Endodermal cell (in vitro differentiated cells): ENCODE data around the gene LRRC2. TPM values are rescaled to one million over a fixed set of nuclear protein-coding genes. Genes with fewer than 3 reads are reported as not detected.
"Not testable (repeated sequence)": the region's sequence is repeated elsewhere in the genome, so short reads cannot be mapped to it uniquely, and the experiment has no call there.

Experiments
- DNase-seq: peaks from one replicate; pipeline ENCODE4 v3.0.0-alpha.2; 2017
- H3K27ac ChIP-seq: 2 replicates; pipeline ENCODE4 v1.5.1; 2013; ENCODE audit warnings: mild to moderate bottlenecking, low read depth, low read length, moderate library complexity
- H3K27me3 ChIP-seq: 2 replicates; pipeline ENCODE4 v1.6.1; 2013; ENCODE audit warnings: mild to moderate bottlenecking, low read length, moderate library complexity; ENCODE audit not compliant: insufficient read depth, control insufficient read depth, poor library complexity, severe bottlenecking
- H3K36me3 ChIP-seq: 2 replicates; pipeline ENCODE4 v1.7.0; 2013; ENCODE audit warnings: mild to moderate bottlenecking, low read length, moderate library complexity; ENCODE audit not compliant: control insufficient read depth, insufficient read depth
- H3K4me1 ChIP-seq: one replicate; pipeline ENCODE4 v1.7.0; 2013; ENCODE audit warnings: low read length; ENCODE audit not compliant: control insufficient read depth, insufficient read depth
- H3K4me3 ChIP-seq: 2 replicates; pipeline ENCODE4 v1.5.1; 2013; ENCODE audit warnings: mild to moderate bottlenecking, low read length, moderate library complexity
- H3K9ac ChIP-seq: 2 replicates; pipeline ENCODE4 v1.6.1; 2013; ENCODE audit warnings: mild to moderate bottlenecking, low read length, moderate library complexity; ENCODE audit not compliant: poor library complexity, severe bottlenecking; ENCODE audit errors: extremely low read depth
- H3K9me3 ChIP-seq: 2 replicates; pipeline ENCODE4 v1.6.1; 2013; ENCODE audit warnings: mild to moderate bottlenecking, low read length, moderate library complexity; ENCODE audit not compliant: control insufficient read depth
- H3K27ac Mint-ChIP-seq: 2 replicates; pipeline ENCODE4 v1.8.0; 2020; ENCODE audit warnings: mixed read lengths
- H3K27me3 Mint-ChIP-seq: 2 replicates; pipeline ENCODE4 v1.8.0; 2021; ENCODE audit warnings: mild to moderate bottlenecking, mixed read lengths; ENCODE audit not compliant: insufficient read depth
- H3K36me3 Mint-ChIP-seq: 2 replicates; pipeline ENCODE4 v1.8.0; 2020; ENCODE audit warnings: low read depth, mixed read lengths
- H3K4me1 Mint-ChIP-seq: 2 replicates; pipeline ENCODE4 v1.8.0; 2020; ENCODE audit warnings: mixed read lengths
- H3K4me3 Mint-ChIP-seq: 2 replicates; pipeline ENCODE4 v1.8.0; 2020; ENCODE audit warnings: mild to moderate bottlenecking, moderate library complexity, mixed read lengths
- H3K9me3 Mint-ChIP-seq: 2 replicates; pipeline ENCODE4 v1.8.0; 2020; ENCODE audit warnings: mild to moderate bottlenecking, mixed read lengths
- CTCF ChIP-seq: fragments of 200-600 bp; sonication (generic); conservative IDR thresholded peaks from 2 replicates; pipeline ENCODE4 v1.5.0; 2021; ENCODE audit warnings: antibody characterized with exemption, mild to moderate bottlenecking
- WGBS, 2 experiments: methylation state at CpG; one replicate each; pipeline versions ENCODE4 v1.1.5 to v1.1.7; 2013; ENCODE audit warnings: missing lambda C conversion rate in 2 of 2, mixed read lengths in 1 of 2; ENCODE audit not compliant: insufficient coverage in 1 of 2, insufficient read length in 1 of 2; 5-methylcytosine and 5-hydroxymethylcytosine counted together
- total RNA-seq, 2 donors: library from RNA; stranded (reverse); fragmentation: NEBNext Ultra II Directional in 1 of 2; extraction: Animal tissue kit (Norgen Biotek cat#: 25700) in 1 of 2; gene quantifications; 2 replicates in 1 of 2; 3 replicates in 1 of 2; pipeline ENCODE4 v1.2.1, GENCODE V29; 2021

Gene LRRC2
- total RNA-seq, 2 donors from 2014 or later: 8.9 to 10.2 TPM

DNA sequence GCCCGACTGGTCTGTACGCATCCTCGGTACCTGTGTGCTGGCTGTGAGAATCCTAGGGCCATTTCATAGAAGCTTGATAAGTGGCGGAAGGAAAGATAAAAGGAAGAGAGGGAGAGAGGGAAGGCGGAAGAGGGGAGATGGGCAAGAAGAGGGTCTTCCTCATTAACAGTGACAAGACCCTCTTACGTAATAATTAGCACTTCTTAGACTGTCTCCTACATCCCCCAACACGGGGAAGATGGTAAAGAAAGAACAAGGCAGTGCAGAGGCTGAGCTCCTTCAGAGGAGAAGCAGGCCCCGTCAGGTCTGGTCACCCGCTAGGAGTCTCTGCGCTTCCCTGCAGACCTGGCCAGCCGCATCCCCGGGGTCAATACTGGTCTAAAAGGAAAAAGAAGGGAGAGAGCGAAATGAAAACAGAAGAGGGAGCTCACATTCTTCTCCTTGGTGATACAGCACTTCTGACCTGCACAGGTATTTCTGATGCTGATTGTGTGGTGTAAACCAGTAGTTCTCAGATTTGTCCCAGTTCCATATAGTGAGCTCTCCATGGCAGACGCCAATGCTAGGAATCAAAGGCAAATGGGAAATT is 27.3 kb upstream of the LRRC2 start:
- Mint-ChIP-seq H3K27ac (no peak overlapping the region), H3K27me3 (peaks cover 7% of the 10 kb centered on the region), H3K9me3 (peaks cover 49% of the 10 kb centered on the region), H3K4me1 (peaks cover 4% of the 10 kb centered on the region), H3K36me3 (peaks cover 18% of the 10 kb centered on the region), H3K4me3 (no peak overlapping the region)
- DNase-seq: peak; percentile 50
- Histone ChIP-seq H3K36me3 (no peaks in the 10 kb centered on the region), H3K9me3 (peaks cover 35% of the 10 kb centered on the region), H3K4me3 (no peak overlapping the region), H3K9ac (no peak overlapping the region), H3K4me1 (no peaks in the 10 kb centered on the region), H3K27me3 (no peaks in the 10 kb centered on the region), H3K27ac (no peak overlapping the region)
- TF ChIP-seq CTCF: peak; percentile 40
- 92 to 93% methylated on average over 9 to 14 of the region's 14 CpGs for WGBS, 2 experiments

DNA sequence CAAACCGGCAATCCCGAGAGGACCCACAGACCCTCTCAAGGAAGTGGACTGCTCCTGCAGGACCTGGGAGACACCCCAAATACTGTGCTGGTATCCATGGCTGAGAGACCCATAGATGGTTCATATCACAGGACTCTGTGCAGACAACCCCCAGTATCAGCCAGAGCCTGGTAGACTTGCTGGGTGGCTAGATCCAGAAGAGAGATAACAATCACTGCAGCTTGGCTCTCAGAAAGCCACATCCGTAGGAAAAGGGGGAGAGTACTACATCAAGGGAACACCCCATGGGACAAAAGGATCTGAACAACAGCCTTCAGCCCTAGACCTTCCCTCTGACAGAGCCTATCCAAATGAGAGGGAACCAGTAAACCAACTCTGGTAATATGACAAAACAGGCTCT is 21.2 kb upstream of the LRRC2 start:
- not testable (repeated sequence) for H3K4me1 ChIP-seq, H3K27me3 Mint-ChIP-seq, H3K27me3 ChIP-seq, H3K4me3 Mint-ChIP-seq, H3K9ac ChIP-seq, H3K4me3 ChIP-seq, H3K27ac ChIP-seq
- Mint-ChIP-seq H3K4me1 (peaks cover 24% of the 10 kb centered on the region), H3K36me3 (peaks cover 57% of the 10 kb centered on the region), H3K9me3 (peaks cover 61% of the 10 kb centered on the region), H3K27ac (peak overlapping the region; percentile 49)
- DNase-seq: peak; percentile 48
- Histone ChIP-seq H3K36me3 (peaks cover 37% of the 10 kb centered on the region), H3K9me3 (peaks cover 50% of the 10 kb centered on the region)
- 44 to 76% methylated on average over 2 to 3 of the region's 3 CpGs for WGBS, 2 experiments

DNA sequence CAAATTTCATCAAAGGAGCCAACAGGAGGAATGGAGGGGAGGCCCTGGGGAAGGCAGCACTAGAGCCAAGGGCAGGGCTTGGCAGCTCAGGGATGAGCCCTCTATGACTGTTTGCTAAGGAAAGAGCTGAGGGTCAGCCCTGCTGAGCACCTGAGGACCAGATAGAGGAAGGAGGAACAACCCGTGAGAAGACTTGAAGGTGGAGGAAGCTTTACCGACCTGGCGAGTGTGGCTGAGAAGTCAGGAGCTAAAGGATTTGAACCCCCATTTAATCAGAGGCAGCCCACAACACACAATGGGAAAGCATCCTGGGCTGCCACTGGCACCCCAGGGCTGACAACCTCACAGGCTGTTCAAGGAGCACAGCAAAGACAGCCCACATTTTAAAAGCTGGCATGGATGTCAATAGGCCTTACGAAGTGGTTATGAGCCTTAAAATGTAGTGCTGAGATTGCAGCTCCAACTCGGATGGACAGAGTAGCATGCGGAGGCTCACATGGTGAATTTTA is 20.7 kb upstream of the LRRC2 start:
- DNase-seq: peak; percentile 72
- H3K27me3 Mint-ChIP-seq: peaks cover 7% of the 10 kb centered on the region
- peaks cover 42% of the 10 kb centered on the region for H3K36me3 ChIP-seq
- peaks cover 5% of the 10 kb centered on the region for H3K4me1 ChIP-seq
- peaks cover 46% of the 10 kb centered on the region for H3K9me3 ChIP-seq
- peaks cover 56% of the 10 kb centered on the region for H3K9me3 Mint-ChIP-seq
- H3K36me3 Mint-ChIP-seq: peaks cover 60% of the 10 kb centered on the region
- no peak overlapping the region for H3K4me3 ChIP-seq
- no peak overlapping the region for H3K9ac ChIP-seq
- 77 to 79% methylated on average over 4 to 6 of the region's 6 CpGs for WGBS, 2 experiments
- no peaks in the 10 kb centered on the region for H3K27me3 ChIP-seq
- peak overlapping the region; percentile 49 for H3K27ac Mint-ChIP-seq
- no peak overlapping the region for H3K27ac ChIP-seq
- no peak for TF ChIP-seq CTCF
- H3K4me3 Mint-ChIP-seq: no peak overlapping the region
- H3K4me1 Mint-ChIP-seq: peaks cover 29% of the 10 kb centered on the region
